SH-SY5Y (cell line): ENCODE results near the gene FAM81A.

Experiments
- GATA2 ChIP-seq: IDR thresholded peaks from 2 replicates; pipeline ENCODE4 v1.6.1; 2011; ENCODE audit warnings: mild to moderate bottlenecking, low read depth, low read length
- GATA3 ChIP-seq: IDR thresholded peaks from 2 replicates; pipeline ENCODE4 v1.6.1; 2011; ENCODE audit warnings: low read depth, mild to moderate bottlenecking, low read length, moderate library complexity

DNA sequence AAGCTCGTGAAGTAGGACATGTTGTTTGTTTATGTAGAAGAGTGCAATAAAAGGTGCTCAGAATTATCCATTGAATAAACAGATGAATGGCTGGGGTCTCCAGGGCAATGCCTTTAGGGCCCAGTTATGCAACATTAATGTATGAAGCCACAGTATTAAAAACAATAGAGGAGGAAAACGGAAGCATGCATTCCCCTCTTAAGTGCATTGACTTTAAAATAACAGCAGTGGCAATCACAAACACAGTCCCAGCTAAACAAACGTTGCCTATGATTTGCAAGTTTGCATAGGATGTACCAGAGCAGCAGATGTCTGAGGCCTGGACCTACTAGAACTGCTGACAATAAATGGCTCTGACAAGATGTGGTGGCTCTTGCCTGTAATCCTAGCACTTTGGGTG lies 113.0 kb downstream of the FAM81A start:
- TF ChIP-seq GATA3 (no peak), GATA2 (no peak)
